ENCODE data around the gene NEU1.

Gene NEU1

GRCh38 chr6:31900917-31901414 is 38.3 kb upstream of the NEU1 start:
- Histone ChIP-seq H3K27me3 (ENCODE audit: insufficient read depth, poor library complexity, severe bottlenecking) (no peaks in the 10 kb centered on the region), H3K27ac (replicated peaks) (peak overlapping the region; percentile 66), H3K4me3 (replicated peaks; ENCODE audit: insufficient read depth, low read length) (peak overlapping the region; percentile 46)
- no peak for TF ChIP-seq SPI1 (IDR thresholded peaks at IDR 0.05; ENCODE audit: borderline replicate concordance, low read depth)
- no peak; the same call in 1 of the 2 replicates for TF ChIP-seq POLR2AphosphoS5 (IDR thresholded peaks at IDR 0.05; ENCODE audit: low read depth)
- TF ChIP-seq GABPA (IDR thresholded peaks at IDR 0.05; ENCODE audit: low read depth): no peak
- TF ChIP-seq CTCF (IDR thresholded peaks at IDR 0.05; ENCODE audit: insufficient read depth, low read length): no peak
- peak in 1 of 2 experiments; percentile 9 for DNase-seq (ENCODE audit: low read depth in 1 of 2, low spot score in 1 of 2)

GRCh38 chr6:31899882-31900722 is 37.5 kb upstream of the NEU1 start:
- H3K27me3 ChIP-seq (ENCODE audit: insufficient read depth, poor library complexity, severe bottlenecking): no peaks in the 10 kb centered on the region
- TF ChIP-seq POLR2AphosphoS5 (IDR thresholded peaks at IDR 0.05; ENCODE audit: low read depth) (peak; percentile 89), GABPA (IDR thresholded peaks at IDR 0.05; ENCODE audit: low read depth) (no peak)
- peak overlapping the region; percentile 57 for H3K27ac ChIP-seq (replicated peaks)
- peak; percentile 41 to 82 for DNase-seq (ENCODE audit: low read depth in 1 of 2, low spot score in 1 of 2)
- no peak overlapping the region for H3K4me3 ChIP-seq (replicated peaks; ENCODE audit: insufficient read depth, low read length)

GRCh38 chr6:31899215-31899614 is 36.6 kb upstream of the NEU1 start:
- TF ChIP-seq GABPA (IDR thresholded peaks at IDR 0.05; ENCODE audit: low read depth) (no peak), POLR2AphosphoS5 (IDR thresholded peaks at IDR 0.05; ENCODE audit: low read depth) (no peak), CTCF (IDR thresholded peaks at IDR 0.05; ENCODE audit: insufficient read depth, low read length) (no peak), SPI1 (IDR thresholded peaks at IDR 0.05; ENCODE audit: borderline replicate concordance, low read depth) (peak; percentile 83)
- TF ChIP-seq, protein P1, sequence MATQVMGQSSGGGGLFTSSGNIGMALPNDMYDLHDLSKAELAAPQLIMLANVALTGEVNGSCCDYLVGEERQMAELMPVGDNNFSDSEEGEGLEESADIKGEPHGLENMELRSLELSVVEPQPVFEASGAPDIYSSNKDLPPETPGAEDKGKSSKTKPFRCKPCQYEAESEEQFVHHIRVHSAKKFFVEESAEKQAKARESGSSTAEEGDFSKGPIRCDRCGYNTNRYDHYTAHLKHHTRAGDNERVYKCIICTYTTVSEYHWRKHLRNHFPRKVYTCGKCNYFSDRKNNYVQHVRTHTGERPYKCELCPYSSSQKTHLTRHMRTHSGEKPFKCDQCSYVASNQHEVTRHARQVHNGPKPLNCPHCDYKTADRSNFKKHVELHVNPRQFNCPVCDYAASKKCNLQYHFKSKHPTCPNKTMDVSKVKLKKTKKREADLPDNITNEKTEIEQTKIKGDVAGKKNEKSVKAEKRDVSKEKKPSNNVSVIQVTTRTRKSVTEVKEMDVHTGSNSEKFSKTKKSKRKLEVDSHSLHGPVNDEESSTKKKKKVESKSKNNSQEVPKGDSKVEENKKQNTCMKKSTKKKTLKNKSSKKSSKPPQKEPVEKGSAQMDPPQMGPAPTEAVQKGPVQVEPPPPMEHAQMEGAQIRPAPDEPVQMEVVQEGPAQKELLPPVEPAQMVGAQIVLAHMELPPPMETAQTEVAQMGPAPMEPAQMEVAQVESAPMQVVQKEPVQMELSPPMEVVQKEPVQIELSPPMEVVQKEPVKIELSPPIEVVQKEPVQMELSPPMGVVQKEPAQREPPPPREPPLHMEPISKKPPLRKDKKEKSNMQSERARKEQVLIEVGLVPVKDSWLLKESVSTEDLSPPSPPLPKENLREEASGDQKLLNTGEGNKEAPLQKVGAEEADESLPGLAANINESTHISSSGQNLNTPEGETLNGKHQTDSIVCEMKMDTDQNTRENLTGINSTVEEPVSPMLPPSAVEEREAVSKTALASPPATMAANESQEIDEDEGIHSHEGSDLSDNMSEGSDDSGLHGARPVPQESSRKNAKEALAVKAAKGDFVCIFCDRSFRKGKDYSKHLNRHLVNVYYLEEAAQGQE (IDR thresholded peaks at IDR 0.05; ENCODE audit: insufficient replicate concordance, low read depth): no peak
- no peak overlapping the region for H3K4me3 ChIP-seq (replicated peaks; ENCODE audit: insufficient read depth, low read length)
- H3K27ac ChIP-seq (replicated peaks): peak overlapping the region; percentile 57
- no peaks in the 10 kb centered on the region for H3K27me3 ChIP-seq (ENCODE audit: insufficient read depth, poor library complexity, severe bottlenecking)
- DNase-seq (ENCODE audit: low read depth in 1 of 2, low spot score in 1 of 2): peak; percentile 23 to 53

GRCh38 chr6:31898383-31899011 is 35.9 kb upstream of the NEU1 start:
- peak in 1 of 2 experiments; percentile 36 for DNase-seq (ENCODE audit: low read depth in 1 of 2, low spot score in 1 of 2)
- Histone ChIP-seq H3K4me3 (replicated peaks; ENCODE audit: insufficient read depth, low read length) (peak overlapping the region; percentile 78), H3K27ac (replicated peaks) (peak overlapping the region; percentile 74), H3K27me3 (ENCODE audit: insufficient read depth, poor library complexity, severe bottlenecking) (no peaks in the 10 kb centered on the region)
- TF ChIP-seq POLR2AphosphoS5 (IDR thresholded peaks at IDR 0.05; ENCODE audit: low read depth): no peak
- TF ChIP-seq SPI1 (IDR thresholded peaks at IDR 0.05; ENCODE audit: borderline replicate concordance, low read depth): no peak
- TF ChIP-seq CTCF (IDR thresholded peaks at IDR 0.05; ENCODE audit: insufficient read depth, low read length): no peak
- no peak for TF ChIP-seq GABPA (IDR thresholded peaks at IDR 0.05; ENCODE audit: low read depth)
- TF ChIP-seq, protein P1 (IDR thresholded peaks at IDR 0.05; ENCODE audit: insufficient replicate concordance, low read depth): no peak

Measured in HL-60 (cell line).